Activated CD4-positive, CD25-positive, alpha-beta regulatory T cell treated with anti-CD3 and anti-CD28 coated beads, Interleukin-2, amount 50 U/mL, for 72 hours (primary cell): ENCODE results near the gene HOXB9.

Experiments
- DNase-seq: peaks from one replicate; pipeline ENCODE4 v3.0.0; 2021

HOXB9 gene

GRCh38 chr17:48626245-48627117 lies at the start of gene HOXB9:
Gene HOXB9, minus strand, starts transcription at chr17:48626358. Its CDS starts 89 bp downstream, at chr17:48626269.
- no peak for DNase-seq

- DNase-seq, result no peak
Observed at GRCh38 chr17:48672340-48672739, 46.2 kb upstream of the HOXB9 start.

GRCh38 chr17:48671697-48672171 lies 45.6 kb upstream of the HOXB9 start:
- peak; percentile 77 for DNase-seq

GRCh38 chr17:48663134-48663924 lies 37.2 kb upstream of the HOXB9 start:
- no peak for DNase-seq

- no peak for DNase-seq
Observed at GRCh38 chr17:48655913-48656312, 29.8 kb upstream of the HOXB9 start.

- DNase-seq, result no peak
Observed at GRCh38 chr17:48649741-48650140, 23.6 kb upstream of the HOXB9 start.

GRCh38 chr17:48647963-48648245 lies 21.7 kb upstream of the HOXB9 start:
- no peak for DNase-seq

GRCh38 chr17:48647103-48647962 lies 21.2 kb upstream of the HOXB9 start:
- DNase-seq, result no peak

GRCh38 chr17:48646183-48647102 lies 20.3 kb upstream of the HOXB9 start:
- no peak for DNase-seq

- DNase-seq, result no peak
Observed at GRCh38 chr17:48645639-48646182, 19.6 kb upstream of the HOXB9 start.

GRCh38 chr17:48644910-48645557 lies 18.9 kb upstream of the HOXB9 start:
- no peak for DNase-seq

- no peak for DNase-seq
Observed at GRCh38 chr17:48644159-48644558, 18.0 kb upstream of the HOXB9 start.

- DNase-seq, result no peak
Observed at GRCh38 chr17:48643697-48644012, 17.5 kb upstream of the HOXB9 start.

- DNase-seq, result no peak
Observed at GRCh38 chr17:48642843-48643696, 16.9 kb upstream of the HOXB9 start.

- no peak for DNase-seq
Observed at GRCh38 chr17:48642059-48642842, 16.1 kb upstream of the HOXB9 start.

GRCh38 chr17:48641541-48642058 lies 15.4 kb upstream of the HOXB9 start:
- no peak for DNase-seq

GRCh38 chr17:48640858-48641180 lies 14.7 kb upstream of the HOXB9 start:
- DNase-seq, result no peak

- no peak for DNase-seq
Observed at GRCh38 chr17:48639982-48640857, 14.1 kb upstream of the HOXB9 start.
